Skeletal muscle tissue (tissue), 4 donors: ENCODE measurements around the gene KIF2C. TPM values are rescaled to one million over a fixed set of nuclear protein-coding genes. Genes with fewer than 3 reads are reported as not detected.

Experiments
- H3K27ac ChIP-seq: one replicate; pipeline ENCODE4 v1.7.0; 2013; ENCODE audit warnings: mild to moderate bottlenecking, low read depth, low read length, inconsistent platforms
- H3K27me3 ChIP-seq, 3 donors: one replicate each; pipeline ENCODE4 v1.7.0; 2013; ENCODE audit warnings: low read length in 3 of 3; ENCODE audit not compliant: control insufficient read depth in 3 of 3, insufficient read depth in 3 of 3
- H3K36me3 ChIP-seq, 3 donors: one replicate each; pipeline ENCODE4 v1.7.0; 2013; ENCODE audit warnings: low read length in 3 of 3; ENCODE audit not compliant: control insufficient read depth in 3 of 3, insufficient read depth in 3 of 3
- H3K4me1 ChIP-seq, 3 donors: one replicate each; pipeline ENCODE4 v1.7.0; 2013; ENCODE audit warnings: low read length in 3 of 3, mild to moderate bottlenecking in 3 of 3; ENCODE audit not compliant: control insufficient read depth in 3 of 3, insufficient read depth in 3 of 3
- H3K4me3 ChIP-seq, 3 donors: one replicate each; pipeline ENCODE4 v1.7.0; 2013; ENCODE audit warnings: low read length in 3 of 3
- H3K9ac ChIP-seq, 3 donors: one replicate each; pipeline ENCODE4 v1.7.0; 2013; ENCODE audit warnings: low read length in 3 of 3, mild to moderate bottlenecking in 3 of 3, moderate library complexity in 2 of 3, low read depth in 1 of 3
- H3K9me3 ChIP-seq, 3 donors: one replicate each; pipeline ENCODE4 v1.7.0; 2013; ENCODE audit warnings: low read length in 3 of 3; ENCODE audit not compliant: control insufficient read depth in 3 of 3
- total RNA-seq: library from RNA; depleted of rRNA; stranded (reverse); fragments of >200 nt; gene quantifications from one replicate; pipeline ENCODE4 v1.2.3, GENCODE V29; 2014
- donor health status: Osteomylitis.

Gene KIF2C
- total RNA-seq, 1 donor from 2014 or later = 4.7 TPM

GRCh38 chr1:44803312-44804095 lies 63.9 kb downstream of the KIF2C start:
- Histone ChIP-seq H3K27ac (peak overlapping the region; percentile 55), H3K27me3 (no peaks in the 10 kb centered on the region), H3K36me3 (peaks cover 23 to 38% (median 30%) of the 10 kb centered on the region in 3 donors), H3K4me1 (peaks cover 41 to 77% (median 70%) of the 10 kb centered on the region in 3 donors), H3K9me3 (no peaks in the 10 kb centered on the region), H3K4me3 (no peak overlapping the region), H3K9ac (peak overlapping the region in 2 of 3 donors; percentile 7 to 40)

- Histone ChIP-seq H3K9ac (no peak overlapping the region), H3K27me3 (no peaks in the 10 kb centered on the region), H3K36me3 (peaks cover 23 to 38% (median 30%) of the 10 kb centered on the region in 3 donors), H3K4me3 (no peak overlapping the region), H3K4me1 (peaks cover 61 to 85% (median 85%) of the 10 kb centered on the region in 3 donors), H3K9me3 (no peaks in the 10 kb centered on the region), H3K27ac (peak overlapping the region; percentile 98)
These were observed 65.8 kb downstream of the KIF2C start for GRCh38 chr1:44805311-44806024.

GRCh38 chr1:44806025-44806703 lies 66.5 kb downstream of the KIF2C start:
- no peaks in the 10 kb centered on the region for H3K9me3 ChIP-seq
- no peaks in the 10 kb centered on the region for H3K27me3 ChIP-seq
- H3K36me3 ChIP-seq = peaks cover 23 to 38% (median 31%) of the 10 kb centered on the region in 3 donors
- peak overlapping the region; percentile 52 to 66 (median 55) for H3K4me3 ChIP-seq
- H3K9ac ChIP-seq = peak overlapping the region; percentile 63 to 87 (median 85)
- peak overlapping the region; percentile 98 for H3K27ac ChIP-seq
- peaks cover 65 to 86% (median 84%) of the 10 kb centered on the region in 3 donors for H3K4me1 ChIP-seq

- H3K9ac ChIP-seq = peak within 1 kb of the TSS; percentile 69 to 87 (median 85)
- no peaks in the 10 kb centered on the region for H3K27me3 ChIP-seq
- H3K4me1 ChIP-seq = peaks cover 67 to 90% (median 88%) of the 10 kb centered on the region in 3 donors
- H3K4me3 ChIP-seq = peak within 1 kb of the TSS; percentile 52 to 66 (median 55)
- H3K9me3 ChIP-seq = no peaks in the 10 kb centered on the region
- H3K36me3 ChIP-seq = peaks cover 23 to 38% (median 30%) of the 10 kb centered on the region in 3 donors
- H3K27ac ChIP-seq = peak within 1 kb of the TSS; percentile 98
These were observed 67.2 kb downstream of the KIF2C start, which contains the start of gene DYNLT4 for GRCh38 chr1:44806704-44807363. Gene DYNLT4 (minus strand): TSS chr1:44807351. CDS start chr1:44806668, 683 bp downstream.

- H3K9ac ChIP-seq = peak overlapping the region; percentile 69 to 87 (median 85)
- peaks cover 65 to 87% (median 86%) of the 10 kb centered on the region in 3 donors for H3K4me1 ChIP-seq
- H3K9me3 ChIP-seq = no peaks in the 10 kb centered on the region
- peak overlapping the region; percentile 24 to 66 (median 52) for H3K4me3 ChIP-seq
- H3K36me3 ChIP-seq = peaks cover 23 to 32% (median 25%) of the 10 kb centered on the region in 3 donors
- no peaks in the 10 kb centered on the region for H3K27me3 ChIP-seq
- H3K27ac ChIP-seq = peak overlapping the region; percentile 98
These were observed 67.9 kb downstream of the KIF2C start for GRCh38 chr1:44807364-44808062.

GRCh38 chr1:44808063-44808937 lies 68.7 kb downstream of the KIF2C start, which contains the start of gene BTBD19:
Gene BTBD19 (plus strand): TSS chr1:44808523. CDS start chr1:44808821, 298 bp downstream.
- Histone ChIP-seq H3K27me3 (no peaks in the 10 kb centered on the region), H3K36me3 (peaks cover 20 to 24% (median 23%) of the 10 kb centered on the region in 3 donors), H3K4me1 (peaks cover 60 to 86% (median 85%) of the 10 kb centered on the region in 3 donors), H3K9ac (peak within 1 kb of the TSS; percentile 69 to 87 (median 85)), H3K9me3 (no peaks in the 10 kb centered on the region), H3K4me3 (peak within 1 kb of the TSS; percentile 54 to 61 (median 61)), H3K27ac (peak within 1 kb of the TSS; percentile 98)

GRCh38 chr1:44808938-44809917 lies 69.6 kb downstream of the KIF2C start:
- H3K9me3 ChIP-seq = no peaks in the 10 kb centered on the region
- peak overlapping the region; percentile 54 to 61 (median 61) for H3K4me3 ChIP-seq
- no peaks in the 10 kb centered on the region for H3K27me3 ChIP-seq
- H3K27ac ChIP-seq = peak overlapping the region; percentile 98
- peaks cover 58 to 83% (median 80%) of the 10 kb centered on the region in 3 donors for H3K4me1 ChIP-seq
- H3K9ac ChIP-seq = peak overlapping the region; percentile 63 to 85 (median 69)
- H3K36me3 ChIP-seq = peaks cover 11 to 16% (median 15%) of the 10 kb centered on the region in 3 donors
